HFFc6 (cell line): ENCODE data around the gene NUBP2. TPM values are rescaled to one million over a fixed set of nuclear protein-coding genes. Genes with fewer than 3 reads are reported as not detected.
"Not testable (repeated sequence)": the region's sequence is repeated elsewhere in the genome, so short reads cannot be mapped to it uniquely, and the experiment has no call there.

Experiments used
- DNase-seq: peaks from one replicate; pipeline ENCODE4 v3.0.0-alpha.2; 2018
- H3K27ac Mint-ChIP-seq: 2 replicates; pipeline ENCODE4 v1.8.0; 2020; ENCODE audit warnings: mild to moderate bottlenecking, mixed read lengths
- H3K27me3 Mint-ChIP-seq: 2 replicates; pipeline ENCODE4 v1.8.0; 2021; ENCODE audit warnings: mild to moderate bottlenecking, moderate library complexity, mixed read lengths; ENCODE audit not compliant: insufficient read depth
- H3K36me3 Mint-ChIP-seq: 2 replicates; pipeline ENCODE4 v1.8.0; 2021; ENCODE audit warnings: low read depth, mixed read lengths
- H3K4me1 Mint-ChIP-seq: 2 replicates; pipeline ENCODE4 v1.8.0; 2020; ENCODE audit warnings: low read depth, mixed read lengths
- H3K4me3 Mint-ChIP-seq: 2 replicates; pipeline ENCODE4 v1.8.0; 2020; ENCODE audit warnings: mild to moderate bottlenecking, moderate library complexity, mixed read lengths
- H3K9me3 Mint-ChIP-seq: 2 replicates; pipeline ENCODE4 v1.8.0; 2020; ENCODE audit warnings: mild to moderate bottlenecking, mixed read lengths
- CTCF ChIP-seq: fragments of 200-600 bp; sonication (generic); IDR thresholded peaks from 2 replicates; pipeline ENCODE4 v1.5.0; 2021; ENCODE audit warnings: antibody characterized with exemption, mild to moderate bottlenecking
- total RNA-seq, 6 experiments: library from RNA; stranded (reverse); fragmentation: NEBNext Ultra II Directional; extraction: Animal tissue kit (Norgen Biotek cat#: 25700); gene quantifications; 2 replicates in 1 of 6; 3 replicates in 5 of 6; pipeline ENCODE4 v1.2.3, GENCODE V29; 2021

NUBP2 gene
- total RNA-seq, 6 experiments from 2014 or later = 41.5 to 53.8 (median 43.5) TPM

- H3K36me3 Mint-ChIP-seq = peaks cover 14% of the 10 kb centered on the region
- no peak within 1 kb of the TSS for H3K27ac Mint-ChIP-seq
- no peaks in the 10 kb centered on the region for H3K27me3 Mint-ChIP-seq
- no peak within 1 kb of the TSS for H3K4me3 Mint-ChIP-seq
- no peak for DNase-seq
- no peaks in the 10 kb centered on the region for H3K4me1 Mint-ChIP-seq
- no peak for TF ChIP-seq CTCF
- peaks cover 17% of the 10 kb centered on the region for H3K9me3 Mint-ChIP-seq
These were observed 10.9 kb downstream of the NUBP2 start, which contains the start of gene IGFALS for GRCh38 chr16:1793578-1794220. TSS of gene IGFALS (minus strand) at chr16:1793705. CDS start at chr16:1793652, 53 bp downstream.

GRCh38 chr16:1794221-1794871 lies 11.6 kb downstream of the NUBP2 start:
- Mint-ChIP-seq H3K27me3 (no peaks in the 10 kb centered on the region), H3K27ac (no peak overlapping the region), H3K36me3 (peaks cover 16% of the 10 kb centered on the region), H3K4me1 (no peaks in the 10 kb centered on the region), H3K9me3 (peaks cover 23% of the 10 kb centered on the region), H3K4me3 (no peak overlapping the region)
- TF ChIP-seq CTCF = no peak
- DNase-seq = no peak

GRCh38 chr16:1794908-1795666 lies 12.3 kb downstream of the NUBP2 start:
- Mint-ChIP-seq H3K4me1 (no peaks in the 10 kb centered on the region), H3K27me3 (no peaks in the 10 kb centered on the region), H3K4me3 (no peak overlapping the region), H3K27ac (no peak overlapping the region), H3K9me3 (peaks cover 31% of the 10 kb centered on the region), H3K36me3 (peaks cover 22% of the 10 kb centered on the region)
- DNase-seq = no peak
- TF ChIP-seq CTCF = no peak

GRCh38 chr16:1799263-1799662 lies 16.5 kb downstream of the NUBP2 start:
- not testable (repeated sequence) for H3K4me1 Mint-ChIP-seq, H3K27ac Mint-ChIP-seq, H3K27me3 Mint-ChIP-seq, DNase-seq, H3K4me3 Mint-ChIP-seq
- peaks cover 28% of the 10 kb centered on the region for H3K36me3 Mint-ChIP-seq
- peaks cover 39% of the 10 kb centered on the region for H3K9me3 Mint-ChIP-seq

- H3K36me3 Mint-ChIP-seq = peaks cover 28% of the 10 kb centered on the region
- H3K27ac Mint-ChIP-seq = no peak overlapping the region
- no peak for DNase-seq
- H3K9me3 Mint-ChIP-seq = peaks cover 39% of the 10 kb centered on the region
- H3K4me1 Mint-ChIP-seq = no peaks in the 10 kb centered on the region
- H3K27me3 Mint-ChIP-seq = peaks cover 1% of the 10 kb centered on the region; the same call in 1 of the 2 replicates
- no peak overlapping the region for H3K4me3 Mint-ChIP-seq
- TF ChIP-seq CTCF = no peak
These were observed 17.9 kb downstream of the NUBP2 start for GRCh38 chr16:1800701-1801100.

GRCh38 chr16:1807626-1808025 lies 24.9 kb downstream of the NUBP2 start:
- no peak for DNase-seq
- H3K4me3 Mint-ChIP-seq = no peak overlapping the region
- H3K9me3 Mint-ChIP-seq = no peaks in the 10 kb centered on the region
- no peak for TF ChIP-seq CTCF
- H3K4me1 Mint-ChIP-seq = no peaks in the 10 kb centered on the region
- H3K27me3 Mint-ChIP-seq = no peaks in the 10 kb centered on the region
- H3K27ac Mint-ChIP-seq = no peak overlapping the region
- 0 out of 2 replicates have a peak, but pooled peaks cover 5% of the 10 kb centered on the region for H3K36me3 Mint-ChIP-seq
